Chondrocyte (in vitro differentiated cells): ENCODE data around the gene DPYSL3. TPM values are rescaled to one million over a fixed set of nuclear protein-coding genes. Genes with fewer than 3 reads are reported as not detected.

ENCODE experiments used
- DNase-seq: peaks from one replicate; pipeline ENCODE4 v3.0.0; 2021; ENCODE audit warnings: mixed read lengths, low spot score
- H3K27ac Mint-ChIP-seq: one replicate; pipeline ENCODE4 v1.8.0; 2021; ENCODE audit warnings: mild to moderate bottlenecking, moderate library complexity, mixed read lengths; ENCODE audit not compliant: unreplicated experiment
- H3K27me3 Mint-ChIP-seq: 2 replicates; pipeline ENCODE4 v1.8.0; 2021; ENCODE audit warnings: low read depth, mixed read lengths
- H3K36me3 Mint-ChIP-seq: 2 replicates; pipeline ENCODE4 v1.8.0; 2021; ENCODE audit warnings: low read depth, mixed read lengths
- H3K4me1 Mint-ChIP-seq: 2 replicates; pipeline ENCODE4 v1.8.0; 2021; ENCODE audit warnings: low read depth, mild to moderate bottlenecking, mixed read lengths
- H3K4me3 Mint-ChIP-seq: one replicate; pipeline ENCODE4 v1.8.0; 2021; ENCODE audit warnings: mild to moderate bottlenecking, moderate library complexity, mixed read lengths; ENCODE audit not compliant: unreplicated experiment
- H3K9me3 Mint-ChIP-seq: 2 replicates; pipeline ENCODE4 v1.8.0; 2021; ENCODE audit warnings: low read depth, mixed read lengths
- total RNA-seq: library from RNA; stranded (reverse); gene quantifications from 3 replicates; pipeline ENCODE4 v1.2.1, GENCODE V29; 2021
- TF ChIP-seq, protein P1 (sequence below): fragments of 200-600 bp; sonication (generic); IDR thresholded peaks from 2 replicates; pipeline ENCODE4 v1.5.0; 2021; ENCODE audit warnings: antibody characterized with exemption, mild to moderate bottlenecking, moderate library complexity

The DPYSL3 gene
- total RNA-seq, 1 donor from 2014 or later, result 60.4 TPM

DNA sequence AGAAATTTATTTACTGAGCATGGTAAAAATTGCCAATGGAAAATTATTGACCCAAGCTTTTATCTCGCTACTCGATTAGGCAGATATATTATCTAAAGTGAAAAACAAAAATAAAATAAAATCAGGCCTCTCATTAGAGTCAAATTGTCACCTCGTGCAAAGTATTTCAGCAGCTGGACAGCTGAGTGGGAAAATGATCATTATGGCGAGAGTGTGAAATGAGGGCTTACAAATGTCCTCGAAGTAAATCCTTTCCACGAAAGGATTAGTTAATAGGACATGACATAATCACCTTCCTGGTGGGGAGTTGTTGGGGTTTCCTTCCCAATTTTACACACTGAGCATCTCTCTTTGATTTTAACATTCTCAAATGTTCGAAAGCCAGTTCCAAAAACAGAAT is 5.4 kb upstream of the DPYSL3 start:
- H3K4me3 Mint-ChIP-seq, result no peak overlapping the region
- peaks cover 2% of the 10 kb centered on the region for H3K4me1 Mint-ChIP-seq
- no peak overlapping the region for H3K27ac Mint-ChIP-seq

DNA sequence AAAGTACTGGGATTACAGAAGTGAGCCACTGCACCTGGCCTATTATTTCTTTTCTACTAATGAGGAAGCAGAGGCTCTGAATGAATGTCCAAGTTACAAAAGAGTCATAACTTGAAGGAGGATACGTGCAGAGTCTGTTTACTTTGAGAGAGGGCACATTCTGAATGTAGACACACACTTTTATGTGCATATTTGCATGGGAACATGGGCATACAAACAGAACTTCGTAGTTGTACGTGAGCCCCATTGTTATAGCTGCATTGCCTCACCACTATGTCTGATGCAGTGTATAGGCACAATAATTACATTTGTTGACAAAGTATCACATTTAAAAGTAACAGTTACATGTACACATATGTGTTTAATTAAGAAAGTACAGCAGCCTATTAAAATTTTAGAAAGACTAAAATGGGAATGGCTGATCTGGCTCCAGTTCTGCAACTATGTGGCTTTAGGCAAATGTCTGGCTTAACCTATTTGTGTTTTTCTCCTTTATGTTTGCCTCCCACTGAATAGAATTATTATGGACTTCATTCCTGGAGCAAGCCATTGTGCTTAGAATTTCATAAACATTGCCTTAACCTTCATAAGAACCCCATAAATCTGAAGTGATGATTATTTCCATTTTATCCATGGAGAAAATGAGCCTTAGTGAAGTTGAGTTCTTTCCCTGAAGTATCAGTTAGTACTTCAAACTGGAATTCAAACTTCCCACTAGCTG is 3.0 kb upstream of the DPYSL3 start:
- Mint-ChIP-seq H3K27ac (no peak overlapping the region), H3K36me3 (no peaks in the 10 kb centered on the region), H3K27me3 (peaks cover 7% of the 10 kb centered on the region), H3K4me3 (no peak overlapping the region), H3K9me3 (no peaks in the 10 kb centered on the region), H3K4me1 (peaks cover 18% of the 10 kb centered on the region)
- no peak for DNase-seq
- TF ChIP-seq, protein P1, sequence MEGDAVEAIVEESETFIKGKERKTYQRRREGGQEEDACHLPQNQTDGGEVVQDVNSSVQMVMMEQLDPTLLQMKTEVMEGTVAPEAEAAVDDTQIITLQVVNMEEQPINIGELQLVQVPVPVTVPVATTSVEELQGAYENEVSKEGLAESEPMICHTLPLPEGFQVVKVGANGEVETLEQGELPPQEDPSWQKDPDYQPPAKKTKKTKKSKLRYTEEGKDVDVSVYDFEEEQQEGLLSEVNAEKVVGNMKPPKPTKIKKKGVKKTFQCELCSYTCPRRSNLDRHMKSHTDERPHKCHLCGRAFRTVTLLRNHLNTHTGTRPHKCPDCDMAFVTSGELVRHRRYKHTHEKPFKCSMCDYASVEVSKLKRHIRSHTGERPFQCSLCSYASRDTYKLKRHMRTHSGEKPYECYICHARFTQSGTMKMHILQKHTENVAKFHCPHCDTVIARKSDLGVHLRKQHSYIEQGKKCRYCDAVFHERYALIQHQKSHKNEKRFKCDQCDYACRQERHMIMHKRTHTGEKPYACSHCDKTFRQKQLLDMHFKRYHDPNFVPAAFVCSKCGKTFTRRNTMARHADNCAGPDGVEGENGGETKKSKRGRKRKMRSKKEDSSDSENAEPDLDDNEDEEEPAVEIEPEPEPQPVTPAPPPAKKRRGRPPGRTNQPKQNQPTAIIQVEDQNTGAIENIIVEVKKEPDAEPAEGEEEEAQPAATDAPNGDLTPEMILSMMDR, result no peak

More for the DNA sequence above, 5.4 kb upstream of the DPYSL3 start:
- no peaks in the 10 kb centered on the region for H3K36me3 Mint-ChIP-seq
- DNase-seq, result no peak
- H3K9me3 Mint-ChIP-seq, result no peaks in the 10 kb centered on the region
- peaks cover 9% of the 10 kb centered on the region for H3K27me3 Mint-ChIP-seq
- TF ChIP-seq, protein P1, result no peak

DNA sequence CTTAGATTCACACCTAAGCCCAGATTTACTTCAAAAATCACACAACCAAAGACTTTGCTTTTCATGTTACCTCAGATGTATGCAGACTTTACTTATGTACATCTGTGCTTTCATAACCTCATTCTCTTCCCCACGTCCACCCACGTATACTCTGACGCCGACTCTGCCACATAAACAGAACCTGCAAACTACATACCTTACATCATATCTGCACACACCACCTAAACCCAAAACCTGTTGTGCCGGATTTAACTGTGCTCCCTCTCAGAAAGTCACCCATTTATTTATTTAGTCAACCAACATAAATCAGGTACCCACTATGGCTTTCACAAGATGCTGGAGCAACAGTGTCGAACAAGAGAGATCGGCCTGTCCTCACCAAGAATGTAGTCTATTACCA is 1.0 kb upstream of the DPYSL3 start:
- peaks cover 2% of the 10 kb centered on the region for H3K27me3 Mint-ChIP-seq
- H3K4me1 Mint-ChIP-seq, result peaks cover 22% of the 10 kb centered on the region
- no peaks in the 10 kb centered on the region for H3K36me3 Mint-ChIP-seq
- no peak for DNase-seq
- TF ChIP-seq, protein P1, result no peak
- no peak overlapping the region for H3K4me3 Mint-ChIP-seq
- no peak overlapping the region for H3K27ac Mint-ChIP-seq
- no peaks in the 10 kb centered on the region for H3K9me3 Mint-ChIP-seq

DNA sequence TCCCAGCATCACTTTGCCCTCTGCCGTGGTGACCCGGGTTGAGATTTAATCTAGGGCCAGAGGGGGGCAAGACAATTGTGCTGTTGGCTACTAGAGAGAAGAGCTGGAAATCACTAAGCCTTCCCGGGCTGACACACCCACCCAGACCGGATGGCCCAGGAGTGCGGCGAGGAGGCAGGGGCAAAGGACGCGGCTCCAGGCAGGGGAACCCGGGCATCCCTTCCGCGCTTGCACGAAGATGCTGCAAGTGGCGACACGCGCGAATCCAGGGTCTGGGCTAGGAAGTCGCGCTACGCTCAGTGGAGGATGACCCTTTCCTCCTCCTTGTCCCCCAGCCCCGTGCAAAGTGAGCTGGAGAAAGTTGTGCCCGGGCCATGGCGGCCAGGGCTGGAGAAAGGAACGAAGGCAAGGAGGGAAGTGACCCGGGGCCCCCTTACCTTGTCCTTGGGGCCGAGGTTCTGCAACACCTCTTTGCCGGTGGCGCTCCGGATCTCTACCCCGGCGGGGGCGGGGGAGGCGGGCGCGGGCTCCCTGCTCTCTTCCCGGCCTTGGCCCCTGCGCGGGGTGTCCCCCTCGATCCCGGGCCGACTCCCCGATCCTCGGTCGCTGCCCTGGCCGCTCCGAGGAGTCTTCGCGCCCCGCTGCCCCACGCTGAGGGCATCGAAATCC is 693 bp downstream of the DPYSL3 start:
- Mint-ChIP-seq H3K4me3 (peak overlapping the region; percentile 82), H3K36me3 (no peaks in the 10 kb centered on the region), H3K27me3 (peaks cover 2% of the 10 kb centered on the region), H3K9me3 (no peaks in the 10 kb centered on the region), H3K27ac (no peak overlapping the region), H3K4me1 (peaks cover 29% of the 10 kb centered on the region)
- DNase-seq, result peak; percentile 90
- TF ChIP-seq, protein P1, result no peak

DNA sequence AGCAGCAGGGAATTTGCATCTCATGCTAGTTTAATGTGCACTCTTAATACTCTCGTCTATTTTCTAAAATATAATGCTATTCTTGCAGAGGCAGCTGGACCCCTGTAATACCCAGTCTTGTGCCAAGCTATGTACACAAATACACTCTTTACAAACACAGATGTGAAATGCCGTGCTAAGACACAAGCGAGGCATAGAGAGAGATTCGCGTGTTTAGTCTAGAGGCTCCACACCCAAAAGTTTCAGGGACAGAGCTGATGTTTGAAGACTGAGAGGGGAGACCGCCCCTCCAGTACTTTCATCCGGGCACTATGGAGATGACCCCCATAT is 1.2 kb downstream of the DPYSL3 start:
- TF ChIP-seq, protein P1, result no peak

More for the DNA sequence above, 1.2 kb downstream of the DPYSL3 start:
- Mint-ChIP-seq H3K36me3 (no peaks in the 10 kb centered on the region), H3K27me3 (peaks cover under 1% of the 10 kb centered on the region), H3K4me3 (peak overlapping the region; percentile 82), H3K9me3 (no peaks in the 10 kb centered on the region), H3K4me1 (peaks cover 34% of the 10 kb centered on the region), H3K27ac (no peak overlapping the region)
- DNase-seq, result no peak
